PC-3 (cell line): ENCODE results near the gene THBS4.

Source experiments
- CTCF ChIP-seq: fragments of 300-600 bp; sonication (generic); conservative IDR thresholded peaks from 2 replicates; pipeline ENCODE4 v1.5.1; 2017; ENCODE audit warnings: antibody characterized with exemption, low read depth, mild to moderate bottlenecking, low read length
- EZH2 ChIP-seq: fragments of 300-600 bp; sonication (generic); IDR thresholded peaks from one replicate; pipeline ENCODE4 v1.6.1; 2017; ENCODE audit warnings: antibody characterized with exemption, mild to moderate bottlenecking, low read length; ENCODE audit not compliant: unreplicated experiment

GRCh38 chr5:80043187-80043586 is 8.0 kb downstream of the THBS4 start:
- no peak for TF ChIP-seq CTCF
- no peak for TF ChIP-seq EZH2
